IMR-90 (cell line): ENCODE measurements around the gene CCM2. TPM values are rescaled to one million over a fixed set of nuclear protein-coding genes. Genes with fewer than 3 reads are reported as not detected.

Experiments
- ATAC-seq: fragments of 200-7000 bp; cut with Tn5 transposase; 2 replicates; pipeline ENCODE4 v1.9.1; 2020; ENCODE audit warnings: low read depth, mild to moderate bottlenecking, moderate library complexity
- BruUV-seq: library from RNA; stranded (reverse); fragments of 400-500 nt; replicated peaks from 2 replicates; lab custom pipeline; 2021; lab: Mats Ljungman, UMichigan
- CTCF ChIA-PET: fragments of 300-600 bp; formaldehyde crosslinking; extraction: SDS; loops from one replicate; lab custom pipeline; 2021; ENCODE audit warnings: antibody characterized with exemption; lab: Yijun Ruan, JAX
- POLR2A ChIA-PET: fragments of 300-600 bp; sonication (Branson Sonifier 250); formaldehyde crosslinking; loops from one replicate; lab custom pipeline; 2022; ENCODE audit warnings: antibody characterized with exemption; ENCODE audit not compliant: unreplicated experiment; lab: Charles Lee
- DNase-seq: peaks from one replicate; pipeline ENCODE4 v3.0.0; 2013
- H2AFZ ChIP-seq: replicated peaks from 2 replicates; pipeline ENCODE3; 2013; ENCODE audit warnings: low read length, mild to moderate bottlenecking; ENCODE audit not compliant: poor library complexity
- H2AK5ac ChIP-seq: 2 replicates; pipeline ENCODE4 v1.6.1; 2013; ENCODE audit warnings: low read depth, low read length, inconsistent platforms
- H2AK9ac ChIP-seq: replicated peaks from 2 replicates; pipeline ENCODE3; 2013; ENCODE audit warnings: mild to moderate bottlenecking, low read depth, low read length, moderate library complexity; ENCODE audit not compliant: poor library complexity
- H2BK120ac ChIP-seq: 2 replicates; pipeline ENCODE4 v1.6.1; 2013; ENCODE audit warnings: low read depth, low read length, inconsistent platforms
- H2BK15ac ChIP-seq: 3 replicates; pipeline ENCODE4 v1.6.1; 2013; ENCODE audit warnings: low read depth, low read length, inconsistent platforms
- H2BK20ac ChIP-seq: 2 replicates; pipeline ENCODE4 v1.6.1; 2013; ENCODE audit warnings: low read depth, mild to moderate bottlenecking, inconsistent platforms, low read length, moderate library complexity
- H2BK5ac ChIP-seq: 2 replicates; pipeline ENCODE4 v1.6.1; 2013; ENCODE audit warnings: mild to moderate bottlenecking, low read depth, low read length, inconsistent platforms; ENCODE audit not compliant: poor library complexity, severe bottlenecking
- H3K14ac ChIP-seq: replicated peaks from 2 replicates; pipeline ENCODE4 v1.6.1; 2013; ENCODE audit warnings: low read depth, low read length, inconsistent platforms
- H3K18ac ChIP-seq: 2 replicates; pipeline ENCODE4 v1.6.1; 2013; ENCODE audit warnings: low read depth, low read length, control low read depth
- H3K23ac ChIP-seq: 2 replicates; pipeline ENCODE4 v1.6.1; 2013; ENCODE audit warnings: low read depth, low read length, inconsistent platforms
- H3K27ac ChIP-seq: 2 replicates; pipeline ENCODE4 v1.5.1; 2013; ENCODE audit warnings: mild to moderate bottlenecking, control low read depth, low read length; ENCODE audit not compliant: insufficient read depth
- H3K27me3 ChIP-seq: 2 replicates; pipeline ENCODE4 v1.6.1; 2013; ENCODE audit warnings: low read length; ENCODE audit not compliant: control insufficient read depth, insufficient read depth
- H3K36me3 ChIP-seq: 2 replicates; pipeline ENCODE4 v1.6.1; 2013; ENCODE audit warnings: low read length, mixed read lengths; ENCODE audit not compliant: control insufficient read depth, insufficient read depth
- H3K4ac ChIP-seq: 2 replicates; pipeline ENCODE4 v1.6.1; 2013; ENCODE audit warnings: low read depth, low read length, inconsistent platforms
- H3K4me1 ChIP-seq: 2 replicates; pipeline ENCODE4 v1.6.1; 2013; ENCODE audit warnings: low read length, mixed read lengths; ENCODE audit not compliant: control insufficient read depth, insufficient read depth
- H3K4me2 ChIP-seq: 2 replicates; pipeline ENCODE4 v1.6.1; 2013; ENCODE audit warnings: low read depth, mild to moderate bottlenecking, control low read depth, low read length, moderate library complexity
- H3K4me3 ChIP-seq: 2 replicates; pipeline ENCODE4 v1.5.1; 2013; ENCODE audit warnings: low read depth, mild to moderate bottlenecking, control low read depth, low read length, moderate library complexity; ENCODE audit not compliant: insufficient read depth
- H3K56ac ChIP-seq: 2 replicates; pipeline ENCODE4 v1.6.1; 2013; ENCODE audit warnings: low read length, inconsistent platforms; ENCODE audit not compliant: insufficient read depth; ENCODE audit errors: extremely low read depth
- H3K79me1 ChIP-seq, 2 experiments: 2 replicates each; pipeline ENCODE4 v1.6.1; 2013; ENCODE audit warnings: low read length in 2 of 2, inconsistent platforms in 1 of 2, low read depth in 1 of 2
- H3K9ac ChIP-seq: 2 replicates; pipeline ENCODE4 v1.6.1; 2013; ENCODE audit warnings: low read depth, low read length, control low read depth
- H3K9me1 ChIP-seq: 2 replicates; pipeline ENCODE4 v1.6.1; 2013; ENCODE audit warnings: low read length, inconsistent platforms; ENCODE audit not compliant: insufficient read depth
- H3K9me3 ChIP-seq: 2 replicates; pipeline ENCODE4 v1.6.1; 2013; ENCODE audit warnings: low read length; ENCODE audit not compliant: control insufficient read depth, insufficient read depth
- H4K20me1 ChIP-seq: 2 replicates; pipeline ENCODE4 v1.6.1; 2013; ENCODE audit warnings: low read length, inconsistent platforms; ENCODE audit not compliant: insufficient read depth
- H4K5ac ChIP-seq: 2 replicates; pipeline ENCODE4 v1.6.1; 2013; ENCODE audit warnings: mild to moderate bottlenecking, low read depth, low read length, control low read depth
- H4K8ac ChIP-seq, 2 experiments: 2 replicates each; pipeline ENCODE4 v1.6.1; 2013; ENCODE audit warnings: low read depth in 2 of 2, low read length in 2 of 2, control low read depth in 1 of 2, inconsistent platforms in 1 of 2
- H4K91ac ChIP-seq: 2 replicates; pipeline ENCODE4 v1.6.1; 2013; ENCODE audit warnings: low read depth, low read length, inconsistent platforms; ENCODE audit not compliant: insufficient read depth
- BHLHE40 ChIP-seq: fragments of 150-350 bp; IDR thresholded peaks from 2 replicates; pipeline ENCODE4 v1.6.1; 2016; ENCODE audit warnings: mild to moderate bottlenecking, low read depth, low read length
- CHD1 ChIP-seq: IDR thresholded peaks from 2 replicates; pipeline ENCODE4 v1.6.1; 2012; ENCODE audit warnings: low read depth, low read length, improper control_type of control experiment
- CTCF ChIP-seq: conservative IDR thresholded peaks from 2 replicates; pipeline ENCODE4 v1.5.1; 2012; ENCODE audit warnings: mild to moderate bottlenecking, low read depth, low read length, improper control_type of control experiment
- ELK1 ChIP-seq: fragments of 150-350 bp; IDR thresholded peaks from 2 replicates; pipeline ENCODE4 v1.6.1; 2016; ENCODE audit warnings: low read depth, mild to moderate bottlenecking, low read length, moderate library complexity, borderline replicate concordance
- FOS ChIP-seq: fragments of 150-350 bp; IDR thresholded peaks from 2 replicates; pipeline ENCODE4 v1.6.1; 2016; ENCODE audit warnings: low read depth, low read length
- MAFK ChIP-seq: IDR thresholded peaks from 2 replicates; pipeline ENCODE4 v1.6.1; 2012; ENCODE audit warnings: low read depth, low read length, improper control_type of control experiment
- MAZ ChIP-seq: IDR thresholded peaks from 2 replicates; pipeline ENCODE4 v1.6.1; 2012; ENCODE audit warnings: low read depth, mild to moderate bottlenecking, low read length, improper control_type of control experiment, moderate library complexity, borderline replicate concordance
- MXI1 ChIP-seq: IDR thresholded peaks from 2 replicates; pipeline ENCODE4 v1.6.1; 2012; ENCODE audit warnings: low read depth, mild to moderate bottlenecking, low read length, moderate library complexity, borderline replicate concordance
- NFE2L2 ChIP-seq: fragments of 150-350 bp; IDR thresholded peaks from 2 replicates; pipeline ENCODE4 v1.6.1; 2016; ENCODE audit warnings: low read depth, mild to moderate bottlenecking, low read length
- POLR2A ChIP-seq: IDR thresholded peaks from 2 replicates; pipeline ENCODE4 v1.6.1; 2012; ENCODE audit warnings: mild to moderate bottlenecking, low read depth, low read length
- RAD21 ChIP-seq: IDR thresholded peaks from 2 replicates; pipeline ENCODE4 v1.6.1; 2012; ENCODE audit warnings: low read length, improper control_type of control experiment
- RCOR1 ChIP-seq: IDR thresholded peaks from 2 replicates; pipeline ENCODE4 v1.6.1; 2012; ENCODE audit warnings: mild to moderate bottlenecking, low read length, improper control_type of control experiment; ENCODE audit not compliant: insufficient replicate concordance
- RFX5 ChIP-seq: IDR thresholded peaks from 2 replicates; pipeline ENCODE4 v1.8.0; 2012; ENCODE audit warnings: low read depth, mild to moderate bottlenecking, low read length, moderate library complexity
- SMC3 ChIP-seq: fragments of 150-350 bp; IDR thresholded peaks from 2 replicates; pipeline ENCODE4 v1.6.1; 2016; ENCODE audit warnings: low read depth, mild to moderate bottlenecking, antibody characterized with exemption, low read length, moderate library complexity
- WGBS, 2 experiments: methylation state at CpG; one replicate each; pipeline versions ENCODE4 v1.1.5 to v1.1.7; 2013; ENCODE audit warnings: missing lambda C conversion rate in 2 of 2; ENCODE audit not compliant: insufficient read length in 1 of 2; ENCODE audit errors: extremely low coverage in 2 of 2; 5-methylcytosine and 5-hydroxymethylcytosine counted together
- dilution Hi-C: fragments of 300-500 bp; cut with HindIII; formaldehyde crosslinking; loops from one replicate; pipeline ENCODE4 v1.14.3; 2018; ENCODE audit warnings: low sequenced_read_pairs; ENCODE audit not compliant: unreplicated experiment
- in situ Hi-C: fragments of 300-500 bp; cut with MboI; formaldehyde crosslinking; loops from 3 replicates; pipeline ENCODE4 v1.14.3; 2019; ENCODE audit warnings: low sequenced_read_pairs, inconsistent platforms, mixed read lengths
- intact Hi-C: fragments of 100-400 bp; cut with micrococcal nuclease; formaldehyde crosslinking; loops from 2 replicates; pipeline ENCODE4 v1.10.0; 2022
- polyA plus RNA-seq, 3 experiments: library from polyadenylated mRNA; depleted of rRNA; stranded (reverse); fragments of >200 nt; gene quantifications; 2 replicates each; pipeline ENCODE4 v1.2.3, GENCODE V29; 2012; ENCODE audit warnings: low replicate concordance in 1 of 3
- total RNA-seq: library from RNA; depleted of rRNA; stranded (reverse); fragments of >200 nt; gene quantifications from 2 replicates; pipeline ENCODE4 v1.2.3, GENCODE V29; 2012

CCM2 gene
- total and polyA plus RNA-seq, 2 of the 4 experiments (the other 2 are of a cell fraction), result 65.2 to 78.5 TPM

DNA sequence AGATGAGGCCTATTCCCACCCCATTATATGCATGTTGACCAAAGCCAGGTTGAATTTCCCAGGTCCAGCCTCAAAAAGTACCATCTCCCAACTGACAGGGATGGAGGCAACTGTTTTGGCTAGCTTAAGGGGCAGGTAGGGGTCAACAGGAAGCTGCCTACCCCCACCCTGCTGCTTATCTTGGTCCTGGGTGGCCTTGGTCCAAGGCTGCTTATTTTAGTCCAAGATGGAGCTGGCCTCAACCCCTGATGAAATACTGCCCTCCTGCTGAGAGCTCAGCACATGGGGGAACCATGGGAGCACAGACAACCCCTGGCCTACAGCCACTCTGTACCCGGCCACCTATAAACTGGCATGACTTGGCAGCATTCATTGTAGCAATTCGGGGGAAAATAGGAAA lies 44.3 kb upstream of the CCM2 start:
- Histone ChIP-seq H3K4me3 (no peak overlapping the region), H2AK9ac (no peak overlapping the region), H2BK120ac (no peak overlapping the region), H3K4me1 (no peaks in the 10 kb centered on the region; the same call in 1 of the 2 replicates), H3K27ac (no peak overlapping the region), H3K23ac (no peak overlapping the region), H3K56ac (no peak overlapping the region), H3K36me3 (no peaks in the 10 kb centered on the region), H3K4me2 (no peak overlapping the region), H3K18ac (no peak overlapping the region), H2BK5ac (no peak overlapping the region), H3K9me3 (no peaks in the 10 kb centered on the region), H3K14ac (no peak overlapping the region), H4K91ac (no peak overlapping the region), H4K8ac (no peak overlapping the region), H4K20me1 (no peaks in the 10 kb centered on the region), H3K27me3 (peaks cover 16% of the 10 kb centered on the region), H2AFZ (no peak overlapping the region), H4K5ac (no peak overlapping the region), H3K79me1 (no peaks in the 10 kb centered on the region), H3K9ac (no peak overlapping the region), H3K9me1 (no peaks in the 10 kb centered on the region), H2AK5ac (no peak overlapping the region), H2BK15ac (no peak overlapping the region), H2BK20ac (no peak overlapping the region), H3K4ac (no peak overlapping the region)
- no peak for TF ChIP-seq MAFK
- TF ChIP-seq POLR2A, result no peak
- TF ChIP-seq RFX5, result no peak
- no peak for TF ChIP-seq BHLHE40
- no peak for TF ChIP-seq MAZ
- no peak for TF ChIP-seq CTCF
- TF ChIP-seq ELK1, result no peak
- TF ChIP-seq SMC3, result no peak
- no peak for TF ChIP-seq RAD21
- TF ChIP-seq RCOR1, result no peak
- no peak for TF ChIP-seq CHD1
- TF ChIP-seq FOS, result no peak
- no peak for TF ChIP-seq MXI1
- TF ChIP-seq NFE2L2, result no peak
- ChIA-PET CTCF (no interaction called here), POLR2A (no interaction called here)
- BruUV-seq, result no TSS peak
- DNase-seq (no peak), ATAC-seq (no peak)
- dilution Hi-C loops (no loop called here), in situ Hi-C loops (no loop called here), intact Hi-C loops (no loop called here)
- WGBS, 2 experiments, result no CpG with 5 or more reads among the region's 2 CpGs
